ENCODE data around the gene PLD4.
"Not testable (repeated sequence)": the region's sequence is repeated elsewhere in the genome, so short reads cannot be mapped to it uniquely, and the experiment has no call there.

PLD4 gene, protein sequence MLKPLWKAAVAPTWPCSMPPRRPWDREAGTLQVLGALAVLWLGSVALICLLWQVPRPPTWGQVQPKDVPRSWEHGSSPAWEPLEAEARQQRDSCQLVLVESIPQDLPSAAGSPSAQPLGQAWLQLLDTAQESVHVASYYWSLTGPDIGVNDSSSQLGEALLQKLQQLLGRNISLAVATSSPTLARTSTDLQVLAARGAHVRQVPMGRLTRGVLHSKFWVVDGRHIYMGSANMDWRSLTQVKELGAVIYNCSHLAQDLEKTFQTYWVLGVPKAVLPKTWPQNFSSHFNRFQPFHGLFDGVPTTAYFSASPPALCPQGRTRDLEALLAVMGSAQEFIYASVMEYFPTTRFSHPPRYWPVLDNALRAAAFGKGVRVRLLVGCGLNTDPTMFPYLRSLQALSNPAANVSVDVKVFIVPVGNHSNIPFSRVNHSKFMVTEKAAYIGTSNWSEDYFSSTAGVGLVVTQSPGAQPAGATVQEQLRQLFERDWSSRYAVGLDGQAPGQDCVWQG

DNA sequence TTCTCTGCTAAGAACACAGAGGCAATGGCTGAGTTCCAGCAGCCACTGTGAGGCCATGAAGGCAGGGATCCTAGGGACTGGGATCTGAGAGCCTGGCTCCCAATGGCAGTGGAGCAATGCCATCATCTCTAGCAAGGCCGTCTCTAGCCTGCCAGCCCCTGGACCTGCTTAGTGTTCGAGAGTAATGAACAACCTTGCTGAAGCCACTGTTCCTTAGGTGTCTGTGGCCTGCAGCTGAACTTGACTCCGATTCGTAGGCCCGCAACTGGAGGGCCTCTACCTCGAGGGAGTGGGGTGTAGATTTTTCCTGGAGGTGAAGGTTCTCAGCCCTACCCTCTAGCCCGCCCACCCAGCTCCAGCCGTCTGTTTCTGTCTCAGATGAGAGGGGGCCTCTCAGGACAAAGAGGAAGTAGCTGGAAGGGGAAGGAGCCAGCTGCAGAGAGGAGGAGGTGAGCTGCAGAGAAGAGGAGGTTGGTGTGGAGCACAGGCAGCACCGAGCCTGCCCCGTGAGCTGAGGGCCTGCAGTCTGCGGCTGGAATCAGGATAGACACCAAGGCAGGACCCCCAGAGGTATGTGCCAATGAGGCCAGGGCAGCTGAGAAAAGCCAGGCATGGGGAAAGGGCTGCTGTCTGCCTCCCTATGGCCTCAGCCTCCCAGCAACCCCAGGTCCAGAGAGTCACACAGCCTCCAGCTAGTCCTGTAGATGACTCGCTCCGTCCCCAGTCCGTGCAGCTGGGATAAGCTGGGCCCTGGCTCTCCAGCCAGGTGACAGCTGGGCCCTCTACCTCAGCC lies at the start of gene PLD4:
PLD4 (plus strand) TSS at position 459 of the 793 bp plus-strand sequence. CDS start 2,262 bp downstream, outside the sequence.
- no peak for DNase-seq (ENCODE audit: low read depth)

DNA sequence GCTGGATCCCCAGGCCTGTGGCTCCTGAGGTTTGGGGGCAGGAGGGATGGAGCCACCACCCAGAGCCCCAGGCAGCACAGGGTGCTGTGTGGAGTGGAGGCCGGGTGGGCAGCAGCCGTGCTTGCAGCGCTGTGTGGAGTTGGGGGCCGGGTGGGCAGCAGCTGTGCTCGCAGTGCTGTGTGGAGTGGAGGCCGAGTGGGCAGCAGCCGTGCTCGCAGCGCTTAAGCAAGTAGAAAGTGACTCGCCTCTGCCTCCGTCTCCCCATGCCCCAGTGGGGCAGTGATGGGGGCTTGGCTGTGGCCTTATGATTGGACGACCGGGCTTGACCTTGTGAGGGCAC lies 49.3 kb upstream of the PLD4 start:
- DNase-seq (ENCODE audit: low read depth), result no peak

DNA sequence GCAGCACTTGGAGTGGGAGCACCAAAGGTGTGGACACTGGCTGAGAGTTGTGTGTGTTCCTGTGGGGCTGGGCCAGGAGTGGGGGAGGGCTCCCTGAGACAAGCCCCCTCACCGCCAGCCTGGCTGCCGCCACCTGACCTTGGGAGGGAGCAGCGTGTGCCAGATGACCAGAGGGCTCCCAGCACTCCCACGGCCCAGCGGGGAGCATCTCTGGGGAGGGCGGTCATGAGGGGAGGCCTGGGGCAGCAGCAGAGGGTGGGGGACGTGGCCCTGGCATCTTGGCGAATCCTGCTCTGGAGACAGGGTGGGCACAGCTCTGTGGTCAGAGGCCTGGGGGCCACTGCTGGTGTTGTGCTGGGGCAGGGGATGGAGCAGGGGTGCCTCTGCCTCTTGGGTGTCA lies 48.9 kb upstream of the PLD4 start:
- DNase-seq (ENCODE audit: low read depth), result no peak

DNA sequence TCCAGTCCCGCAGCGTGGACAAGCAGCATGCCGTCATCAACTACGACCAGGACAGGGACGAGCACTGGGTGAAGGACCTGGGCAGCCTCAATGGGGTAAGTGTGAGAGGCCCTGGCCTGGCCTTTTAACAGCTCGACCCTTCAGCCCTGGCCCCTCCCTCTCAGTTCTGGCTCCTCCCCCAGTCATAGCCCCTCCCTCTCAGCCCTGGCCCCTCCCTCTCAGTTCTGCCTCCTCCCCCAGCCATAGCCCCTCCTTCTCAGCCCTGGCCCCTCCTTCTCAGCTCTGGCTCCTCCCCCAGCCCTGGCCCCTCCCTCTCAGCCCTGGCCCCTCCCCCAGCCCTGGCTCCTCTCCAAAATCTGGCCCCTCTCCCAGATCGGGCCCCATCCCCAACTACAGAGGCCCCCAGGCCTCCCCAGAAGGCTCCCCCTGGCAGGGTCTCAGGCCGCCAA lies 48.4 kb upstream of the PLD4 start:
- DNase-seq (ENCODE audit: low read depth), result no peak

DNA sequence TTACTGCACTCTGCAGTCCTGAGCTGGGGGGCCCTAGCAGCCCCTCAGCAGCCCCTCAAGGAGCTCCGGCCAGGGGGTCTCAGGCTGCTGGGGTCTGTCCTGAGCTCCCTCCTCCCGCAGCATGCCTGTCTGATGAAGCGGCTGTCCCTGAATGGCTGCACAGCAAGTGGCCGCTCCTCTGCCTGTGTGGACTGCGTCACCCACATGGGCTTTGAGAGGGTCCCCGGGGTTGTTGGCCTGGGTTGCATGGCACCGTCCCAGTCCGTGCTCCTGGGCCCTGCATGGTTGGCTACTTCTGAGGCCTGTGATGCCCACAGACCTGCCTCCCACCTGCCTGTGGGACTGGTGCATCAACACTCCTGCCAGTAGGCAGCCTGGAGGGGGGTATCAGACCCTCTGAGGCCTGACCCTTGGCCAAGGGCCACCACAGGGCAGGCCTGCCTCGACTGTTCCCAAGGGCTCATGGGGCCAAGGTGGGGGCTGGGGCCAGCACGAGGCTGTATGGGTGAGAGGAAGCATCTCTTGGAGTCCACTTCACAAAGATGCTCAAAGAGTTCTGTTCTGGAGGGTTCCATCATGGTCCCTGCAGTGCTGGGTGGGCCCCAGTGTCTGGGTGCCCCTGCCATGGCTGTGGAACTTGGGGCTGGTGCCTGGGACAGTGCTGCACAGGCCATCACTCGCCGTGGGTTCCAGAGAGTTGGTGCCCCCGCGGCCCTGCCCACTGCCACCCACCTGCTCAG lies 47.4 kb upstream of the PLD4 start:
- DNase-seq (ENCODE audit: low read depth), result no peak

DNA sequence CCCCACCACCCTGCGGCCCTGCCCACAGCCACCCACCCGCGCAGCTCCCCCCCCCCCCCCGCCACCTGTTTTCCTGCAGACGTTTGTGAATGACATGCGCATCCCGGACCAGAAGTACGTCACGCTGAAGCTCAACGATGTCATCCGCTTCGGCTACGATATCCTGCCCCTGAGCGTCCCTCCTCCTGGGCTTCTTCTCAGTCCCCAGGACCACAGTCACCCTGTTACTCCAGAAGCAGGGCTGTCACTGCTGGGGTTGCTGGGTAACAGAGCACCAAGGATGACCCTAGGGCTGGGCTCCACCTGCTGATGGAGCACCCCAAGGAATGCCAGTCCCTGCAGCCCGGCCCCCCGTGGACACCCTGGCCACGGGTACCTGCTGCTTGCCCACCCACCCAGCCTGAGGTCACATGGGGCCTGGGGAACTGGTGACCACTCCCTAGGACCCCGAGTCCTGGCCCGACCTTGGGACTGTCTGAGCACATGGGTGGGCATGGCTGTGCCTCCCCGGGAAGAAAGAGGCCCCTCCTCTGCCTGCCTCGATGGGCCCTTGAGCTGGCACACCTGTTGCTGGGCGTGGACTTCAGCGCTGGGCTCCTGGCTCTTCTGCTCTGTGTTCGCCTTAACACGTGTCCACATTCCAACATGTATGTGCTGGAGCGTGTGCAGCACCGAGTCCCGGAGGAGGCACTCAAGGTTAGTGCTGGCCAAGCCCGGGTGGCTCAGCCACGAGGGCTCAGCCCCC lies 46.7 kb upstream of the PLD4 start:
- DNase-seq (ENCODE audit: low read depth), result no peak

DNA sequence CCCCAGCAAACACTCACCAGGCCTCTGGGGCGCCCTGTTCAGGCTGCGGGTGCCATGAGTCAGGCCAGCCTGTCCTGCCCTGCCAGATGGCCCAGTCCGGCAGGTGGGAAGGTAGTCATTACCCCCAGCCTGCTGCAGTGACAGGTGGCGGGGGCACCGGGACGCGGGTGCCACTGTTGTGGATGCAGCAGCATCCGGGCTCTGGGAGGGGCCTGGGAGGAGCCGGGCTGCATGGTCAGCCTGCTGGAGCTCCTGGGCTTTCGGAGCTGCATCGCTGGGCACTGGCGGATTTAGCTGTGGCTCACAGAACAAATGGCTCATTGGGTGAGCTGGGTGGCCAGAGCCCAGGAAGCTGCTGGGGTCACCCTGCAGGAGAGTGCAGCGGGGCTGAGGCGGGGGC lies 46.1 kb upstream of the PLD4 start:
- no peak for DNase-seq (ENCODE audit: low read depth)

DNA sequence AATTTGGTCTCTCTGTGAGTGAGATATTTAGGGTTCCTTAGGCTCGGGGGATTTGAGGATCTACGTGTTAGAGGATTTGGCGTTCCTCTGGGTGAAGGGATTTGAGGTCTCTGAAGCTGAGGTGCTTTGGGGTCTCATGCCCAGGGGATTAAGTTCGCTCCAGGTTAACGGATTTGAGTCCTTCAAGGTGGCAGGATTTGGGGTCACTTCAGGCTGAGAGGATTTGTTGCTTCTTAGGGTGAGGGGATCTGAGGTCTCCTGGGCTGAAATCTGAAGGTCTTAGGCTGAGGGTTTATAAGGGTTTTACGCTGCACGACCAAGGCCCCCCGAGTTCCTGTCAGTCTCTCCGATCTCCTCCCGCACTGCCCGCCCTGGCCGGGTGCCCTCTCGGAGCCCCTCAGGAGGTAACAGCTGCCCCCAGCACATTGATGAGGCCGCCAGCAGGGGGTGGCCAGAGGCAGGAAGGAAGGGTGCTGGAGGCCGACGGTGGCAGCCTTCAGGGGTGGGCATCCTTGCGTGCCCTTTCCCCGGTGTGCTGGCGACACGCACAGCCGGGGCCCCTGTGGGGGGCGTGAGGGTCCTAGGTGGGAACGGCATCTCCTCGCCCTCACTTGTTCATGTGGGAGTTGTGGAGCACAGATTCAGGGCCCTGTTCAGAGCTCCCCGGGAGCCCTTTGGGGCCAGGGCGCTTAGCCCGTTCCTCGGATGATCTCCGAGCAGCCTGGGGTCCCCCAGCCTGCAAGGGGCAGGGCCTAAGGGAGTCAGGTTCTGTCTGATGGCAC lies 45.3 kb upstream of the PLD4 start:
- DNase-seq (ENCODE audit: low read depth), result no peak

DNA sequence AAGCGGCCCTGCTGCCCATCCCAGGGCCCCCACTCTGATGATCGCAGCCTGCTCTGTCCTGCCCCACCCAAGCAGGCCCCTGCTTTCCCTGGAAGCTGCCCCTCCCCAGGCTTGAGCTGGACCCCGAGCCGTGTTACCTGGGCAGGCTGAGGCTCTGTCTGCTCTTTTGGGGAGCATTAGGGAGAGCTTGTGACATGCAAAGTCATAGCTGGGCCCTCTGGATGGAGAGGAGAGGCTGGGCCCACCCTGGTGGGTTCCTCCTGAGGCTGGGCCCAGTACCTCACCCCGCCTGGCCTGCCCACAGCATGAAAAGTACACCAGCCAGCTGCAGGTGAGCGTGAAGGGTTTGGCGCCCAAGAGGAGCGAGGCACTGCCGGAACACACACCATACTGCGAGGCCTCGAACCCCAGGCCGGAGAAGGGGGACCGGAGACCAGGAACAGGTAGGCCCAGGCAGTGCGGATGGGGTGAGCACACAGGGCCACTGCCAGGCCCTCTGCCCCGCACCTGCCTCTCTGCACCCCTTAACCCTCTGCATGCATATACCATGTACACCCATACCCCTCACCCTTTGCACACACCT lies 44.6 kb upstream of the PLD4 start:
- DNase-seq (ENCODE audit: low read depth), result no peak

DNA sequence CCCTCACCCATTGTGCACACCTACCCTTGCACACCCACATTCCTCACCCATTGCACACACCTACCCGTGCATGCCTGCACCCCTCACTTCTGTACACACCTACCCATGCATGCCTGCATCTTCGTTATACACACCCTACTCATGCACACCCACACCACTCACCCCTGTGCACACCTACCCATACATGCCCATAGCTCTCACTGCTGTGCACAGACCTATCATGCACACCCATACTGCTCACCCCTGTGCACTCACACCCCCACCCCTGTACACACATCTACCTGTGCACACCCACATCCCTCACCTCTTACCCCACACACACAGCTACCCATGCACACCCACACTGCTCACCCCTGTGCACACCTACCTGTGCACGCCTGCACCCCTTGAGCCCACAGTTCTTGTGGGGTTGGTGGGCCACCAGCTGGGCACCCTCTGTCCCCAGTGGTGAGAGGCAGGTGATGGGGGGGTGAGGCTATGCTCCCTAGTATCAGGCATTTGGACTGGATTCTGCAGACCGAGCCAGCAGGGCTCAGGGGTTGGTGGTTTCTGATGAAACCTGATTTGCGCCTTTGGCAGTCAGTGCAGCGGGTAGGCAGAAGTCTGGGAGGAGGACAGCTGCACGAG lies 44.0 kb upstream of the PLD4 start:
- DNase-seq (ENCODE audit: low read depth), result no peak

DNA sequence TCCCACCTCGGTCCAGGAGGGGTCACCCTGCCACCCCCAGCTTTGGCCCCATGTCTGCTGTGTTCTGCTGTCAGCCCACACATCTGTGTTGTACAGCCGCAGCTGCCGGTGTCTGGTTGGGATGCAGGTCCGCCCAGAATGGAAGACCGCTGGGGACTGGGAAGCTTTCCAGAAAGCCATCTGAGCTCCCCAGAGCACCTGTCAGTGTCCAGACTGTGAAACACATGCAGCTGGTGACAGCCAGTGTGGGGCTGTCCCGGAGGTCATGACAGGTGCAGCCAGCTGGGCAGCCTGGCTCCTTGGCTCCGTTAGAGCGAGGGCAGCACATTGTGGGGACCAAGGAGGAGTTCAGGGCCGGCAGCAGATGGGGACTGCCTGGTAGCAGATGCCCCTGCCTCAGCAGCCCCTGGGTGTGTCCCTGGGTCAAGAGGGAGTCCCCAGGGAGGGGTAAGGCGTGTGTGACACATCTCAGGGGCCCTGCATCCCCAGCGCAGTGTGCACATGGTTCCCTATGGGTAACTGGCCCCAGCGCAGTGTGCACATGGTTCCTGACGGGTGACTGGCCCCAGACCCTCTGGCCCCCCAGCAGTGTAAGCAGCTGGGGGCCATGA lies 43.2 kb upstream of the PLD4 start:
- no peak for DNase-seq (ENCODE audit: low read depth)

DNA sequence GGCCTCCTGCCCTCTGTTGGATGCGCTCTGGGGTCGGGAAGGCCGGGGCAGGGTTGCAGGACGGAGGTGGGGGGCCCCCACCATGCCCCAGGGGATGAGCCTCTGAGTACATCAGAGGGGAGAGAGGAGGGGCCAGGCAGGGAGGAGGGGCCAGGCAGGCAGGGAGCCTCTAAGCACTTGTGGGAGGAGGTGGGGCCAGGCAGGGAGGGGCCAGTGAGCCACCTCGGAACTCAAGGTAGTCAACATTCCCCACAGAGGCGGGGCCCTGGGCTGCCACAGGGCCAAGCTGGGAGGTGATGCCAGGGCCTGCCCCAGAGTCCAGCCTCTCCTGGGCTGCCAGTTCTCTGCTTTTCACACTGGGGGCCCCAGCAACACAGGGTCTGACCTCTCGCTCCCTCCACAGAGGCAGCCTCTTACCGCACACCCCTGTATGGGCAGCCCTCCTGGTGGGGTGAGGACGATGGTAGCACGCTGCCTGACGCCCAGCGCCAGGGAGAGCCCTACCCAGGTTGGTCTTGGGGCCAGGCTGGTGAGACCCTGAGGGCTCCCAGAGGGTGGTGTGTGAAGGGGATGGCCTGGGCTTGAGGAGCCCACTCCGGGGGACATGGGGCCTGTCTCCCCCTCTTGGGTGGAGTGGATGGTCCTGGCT lies 42.2 kb upstream of the PLD4 start:
- no peak for DNase-seq (ENCODE audit: low read depth)

DNA sequence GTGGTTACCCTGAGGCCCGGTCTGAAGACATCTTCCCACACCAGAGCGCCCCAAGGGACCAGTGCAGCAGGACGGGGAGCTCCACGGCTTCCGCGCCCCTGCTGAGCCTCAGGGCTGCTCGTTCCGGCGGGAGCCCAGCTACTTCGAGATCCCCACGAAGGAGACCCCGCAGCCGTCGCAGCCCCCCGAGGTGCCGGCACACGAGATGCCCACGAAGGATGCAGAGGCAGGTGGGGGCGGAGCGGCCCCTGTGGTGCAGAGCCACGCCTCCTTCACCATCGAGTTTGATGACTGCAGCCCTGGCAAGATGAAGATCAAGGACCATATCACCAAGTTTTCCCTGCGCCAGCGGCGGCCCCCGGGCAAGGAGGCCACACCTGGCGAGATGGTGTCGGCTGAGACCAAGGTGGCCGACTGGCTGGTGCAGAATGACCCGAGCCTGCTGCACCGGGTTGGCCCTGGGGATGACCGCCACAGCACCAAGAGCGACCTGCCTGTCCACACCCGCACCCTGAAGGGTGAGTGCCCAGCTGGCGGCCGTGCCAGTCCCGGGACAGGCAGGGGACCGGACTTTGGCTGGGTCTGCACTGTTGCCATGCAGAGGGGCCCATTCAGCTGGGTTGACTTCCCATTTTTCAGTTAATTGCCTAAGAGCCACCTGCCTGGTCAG lies 41.6 kb upstream of the PLD4 start:
- DNase-seq (ENCODE audit: low read depth), result no peak

DNA sequence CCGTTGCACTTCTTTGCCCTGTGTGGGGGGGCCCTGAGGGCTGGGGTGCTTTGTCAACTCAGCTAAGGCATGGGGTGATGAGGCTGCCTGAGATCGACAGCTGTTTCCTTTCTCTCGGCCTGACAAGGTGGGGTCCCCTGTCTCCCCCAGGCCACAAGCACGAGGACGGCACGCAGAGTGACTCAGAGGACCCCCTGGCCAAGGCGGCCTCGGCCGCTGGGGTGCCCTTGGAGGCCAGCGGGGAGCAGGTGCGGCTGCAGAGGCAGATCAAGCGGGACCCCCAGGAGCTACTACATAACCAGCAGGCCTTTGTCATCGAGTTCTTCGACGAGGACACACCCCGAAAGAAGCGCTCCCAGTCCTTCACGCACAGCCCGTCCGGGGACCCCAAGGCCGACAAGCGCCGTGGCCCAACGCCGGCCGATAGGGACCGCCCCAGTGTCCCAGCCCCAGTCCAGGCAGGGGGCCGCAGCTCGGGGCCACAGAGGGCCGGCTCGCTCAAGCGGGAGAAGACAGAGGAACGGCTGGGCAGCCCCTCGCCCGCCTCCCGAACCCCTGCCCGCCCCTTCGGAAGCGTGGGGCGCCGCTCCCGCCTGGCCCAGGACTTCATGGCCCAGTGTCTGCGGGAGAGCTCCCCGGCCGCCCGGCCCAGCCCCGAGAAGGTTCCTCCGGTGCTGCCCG lies 40.9 kb upstream of the PLD4 start:
- DNase-seq (ENCODE audit: low read depth), result no peak

DNA sequence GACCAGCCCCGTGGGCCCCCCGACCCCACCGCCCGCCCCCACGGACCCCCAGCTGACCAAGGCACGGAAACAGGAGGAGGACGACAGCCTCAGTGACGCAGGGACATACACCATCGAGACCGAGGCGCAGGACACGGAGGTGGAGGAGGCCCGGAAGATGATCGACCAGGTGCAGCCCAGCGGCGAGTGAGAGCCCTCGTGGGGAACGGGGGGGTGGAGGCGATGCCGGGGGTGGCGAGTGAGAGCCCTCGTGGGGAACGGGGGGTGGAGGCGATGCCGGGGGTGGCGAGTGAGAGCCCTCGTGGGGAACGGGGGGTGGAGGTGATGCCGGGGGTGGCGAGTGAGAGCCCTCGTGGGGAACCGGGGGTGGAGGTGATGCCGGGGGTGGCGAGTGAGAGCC lies 40.3 kb upstream of the PLD4 start:
- not testable (repeated sequence) for DNase-seq (ENCODE audit: low read depth)

DNA sequence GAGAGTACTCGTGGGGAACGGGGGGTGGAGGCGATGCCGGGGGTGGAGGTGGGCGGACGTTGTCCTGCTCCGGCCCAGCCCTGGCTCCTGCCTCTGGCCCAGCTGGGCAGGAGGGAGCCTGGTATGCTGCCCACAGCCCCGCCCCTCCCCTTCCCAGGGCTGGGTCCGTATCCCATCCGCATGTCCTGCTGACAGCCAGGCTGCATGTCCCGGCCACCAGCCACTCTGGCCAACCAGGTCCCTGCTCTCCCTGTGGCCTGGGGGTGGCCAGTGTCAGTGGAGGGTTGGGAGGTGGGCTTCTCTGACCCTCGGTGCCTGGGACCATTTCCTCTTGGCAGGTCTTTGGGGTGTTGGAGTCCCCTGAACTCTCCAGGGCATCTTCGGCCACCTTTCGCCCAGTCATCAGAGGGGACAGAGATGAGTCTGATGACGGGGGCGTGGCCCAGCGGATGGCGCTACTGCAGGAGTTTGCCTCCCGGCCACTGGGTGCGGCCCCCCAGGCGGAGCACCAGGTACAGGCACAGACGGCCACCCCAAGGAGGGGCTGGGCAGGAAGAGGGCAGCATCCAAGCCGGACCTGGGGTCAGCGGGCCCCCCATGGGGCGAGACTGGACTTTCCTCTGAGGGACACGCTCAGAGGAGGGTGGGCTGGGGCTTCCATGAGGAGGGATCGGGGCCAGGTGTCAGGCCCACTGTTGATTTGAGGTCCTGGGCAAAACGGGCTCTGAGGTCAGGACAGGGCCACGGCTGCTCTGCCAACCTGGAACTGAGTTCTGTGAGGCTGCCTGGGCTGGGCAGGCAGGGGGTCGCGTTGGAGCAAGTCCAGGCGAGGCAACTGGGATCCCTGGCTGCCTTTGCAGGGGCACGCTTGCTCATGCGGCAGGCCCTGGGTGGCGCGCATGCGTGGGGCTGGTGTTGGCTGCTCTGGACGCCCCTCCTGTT lies 39.4 kb upstream of the PLD4 start:
- DNase-seq (ENCODE audit: low read depth), result no peak

Measured in activated T-helper 9 cell treated with anti-CD3 and anti-CD28 coated beads, Interleukin-2, amount 50 U/mL, for 16 hours (primary cell).